ENCODE measurements around the gene OR8B3. TPM values are rescaled to one million over a fixed set of nuclear protein-coding genes. Genes with fewer than 3 reads are reported as not detected.

Gene OR8B3, protein sequence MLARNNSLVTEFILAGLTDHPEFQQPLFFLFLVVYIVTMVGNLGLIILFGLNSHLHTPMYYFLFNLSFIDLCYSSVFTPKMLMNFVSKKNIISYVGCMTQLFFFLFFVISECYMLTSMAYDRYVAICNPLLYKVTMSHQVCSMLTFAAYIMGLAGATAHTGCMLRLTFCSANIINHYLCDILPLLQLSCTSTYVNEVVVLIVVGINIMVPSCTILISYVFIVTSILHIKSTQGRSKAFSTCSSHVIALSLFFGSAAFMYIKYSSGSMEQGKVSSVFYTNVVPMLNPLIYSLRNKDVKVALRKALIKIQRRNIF
- not detected for polyA plus RNA-seq
- long read RNA-seq, donor 1: 0 reads
- long read RNA-seq, donor 2: 0 reads
- long read RNA-seq, donor 3: 0 reads
- long read RNA-seq, donor 4: 0 reads
- long read RNA-seq, donor 5: 0 reads
- long read RNA-seq, donor 6: 0 reads
- long read RNA-seq, donor 7: 0 reads
- long read RNA-seq, donor 8: 0 reads
- long read RNA-seq, donor 9: 0 reads
- long read RNA-seq, donor 10: 0 reads
- long read RNA-seq, donor 11: 0 reads

DNA sequence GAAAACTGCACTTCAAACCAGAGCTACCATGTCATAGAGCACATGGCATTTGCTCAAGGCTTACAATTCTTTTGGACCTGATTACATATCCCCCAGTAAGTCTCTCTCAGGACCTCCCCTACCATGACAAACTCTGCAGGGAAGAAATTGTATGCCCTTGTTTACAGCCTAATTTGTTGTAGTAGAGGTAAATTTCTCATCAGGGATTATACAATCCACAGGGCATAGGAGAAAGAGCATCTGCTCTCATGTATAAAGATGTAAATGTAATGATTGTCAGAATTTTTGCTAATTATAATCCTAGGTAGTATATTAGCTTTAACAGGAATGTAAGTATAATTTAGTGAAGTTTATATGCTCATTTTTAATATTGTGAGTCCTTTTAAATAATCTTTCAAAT lies at the start of gene OR8B3:
Gene OR8B3 (minus strand): TSS at position 101 of the 400 bp plus-strand sequence. CDS start 1,673 bp downstream, outside the sequence.
- no peaks in the 10 kb centered on the region for H3K4me1 ChIP-seq (ENCODE audit: control insufficient read depth, insufficient read depth, low read length)
- H3K36me3 ChIP-seq (ENCODE audit: control insufficient read depth, insufficient read depth, low read length): no peaks in the 10 kb centered on the region
- H3K9me3 ChIP-seq (ENCODE audit: control insufficient read depth, low read depth, low read length): peaks cover 4% of the 10 kb centered on the region
- no peaks in the 10 kb centered on the region for H3K27me3 ChIP-seq (ENCODE audit: control insufficient read depth, insufficient read depth, low read length)
- H3K27ac ChIP-seq (ENCODE audit: low read length): no peak within 1 kb of the TSS
- DNase-seq: no peak
- no peak within 1 kb of the TSS for H3K4me3 ChIP-seq (ENCODE audit: low read length)

DNA sequence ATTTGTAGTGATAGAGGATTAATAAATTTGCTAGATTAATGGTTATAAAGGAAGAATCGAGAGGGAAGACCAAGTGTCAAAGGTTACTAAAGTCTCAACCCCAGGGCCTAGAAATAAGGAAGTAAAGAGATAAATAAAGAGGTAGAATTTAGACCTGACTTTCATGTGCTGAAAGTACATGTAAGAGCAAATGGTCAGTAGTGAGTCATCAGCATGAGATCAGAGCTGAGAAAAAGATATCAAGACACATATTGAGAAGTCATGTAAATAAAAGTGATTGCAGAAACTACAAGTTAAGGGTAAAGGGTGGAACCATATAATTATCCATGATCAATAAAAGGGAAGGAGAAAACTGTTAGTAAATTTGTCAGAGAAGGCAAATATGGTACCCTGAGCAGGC lies 48.1 kb upstream of the OR8B3 start:
- Histone ChIP-seq H3K9me3 (ENCODE audit: control insufficient read depth, low read depth, low read length) (no peaks in the 10 kb centered on the region), H3K27me3 (ENCODE audit: control insufficient read depth, insufficient read depth, low read length) (no peaks in the 10 kb centered on the region), H3K36me3 (ENCODE audit: control insufficient read depth, insufficient read depth, low read length) (no peaks in the 10 kb centered on the region), H3K27ac (ENCODE audit: low read length) (no peak overlapping the region), H3K4me3 (ENCODE audit: low read length) (no peak overlapping the region), H3K4me1 (ENCODE audit: control insufficient read depth, insufficient read depth, low read length) (no peaks in the 10 kb centered on the region)
- no peak for DNase-seq
- 80% methylated on average over 1 of the region's 1 CpG for WGBS (ENCODE audit: insufficient coverage, low lambda C conversion rate)

DNA sequence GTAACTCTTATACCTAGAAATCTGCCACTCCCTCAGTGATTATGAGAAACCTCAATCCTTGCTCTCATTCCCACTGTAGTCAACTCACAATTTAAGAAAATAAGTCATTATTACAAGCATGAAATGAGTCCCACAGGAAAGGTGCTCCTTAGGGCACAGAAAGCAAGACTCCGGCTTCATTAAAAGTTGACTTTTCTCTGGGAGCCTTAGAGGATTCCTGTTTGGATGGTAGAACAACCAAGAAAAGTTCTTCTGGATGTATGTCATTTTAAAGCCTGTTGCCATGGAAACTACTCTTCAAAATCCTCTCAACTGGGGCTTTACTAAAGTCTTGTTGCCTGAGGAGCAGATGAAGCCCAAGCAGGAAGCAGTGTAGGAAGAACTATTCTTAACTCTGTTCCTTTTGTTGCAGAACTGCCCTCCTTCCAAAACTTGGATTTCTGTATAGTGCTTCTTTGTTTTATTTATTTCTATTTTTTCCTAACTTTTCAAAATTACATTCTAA lies 46.9 kb upstream of the OR8B3 start, which contains the start of gene OR8B8:
Gene OR8B8 (minus strand): TSS at position 51 of the 505 bp plus-strand sequence. CDS start 4,611 bp downstream, outside the sequence.
- Histone ChIP-seq H3K36me3 (ENCODE audit: control insufficient read depth, insufficient read depth, low read length) (no peaks in the 10 kb centered on the region), H3K4me1 (ENCODE audit: control insufficient read depth, insufficient read depth, low read length) (no peaks in the 10 kb centered on the region), H3K9me3 (ENCODE audit: control insufficient read depth, low read depth, low read length) (no peaks in the 10 kb centered on the region), H3K27ac (ENCODE audit: low read length) (no peak within 1 kb of the TSS), H3K27me3 (ENCODE audit: control insufficient read depth, insufficient read depth, low read length) (no peaks in the 10 kb centered on the region), H3K4me3 (ENCODE audit: low read length) (no peak within 1 kb of the TSS)
- WGBS (ENCODE audit: insufficient coverage, low lambda C conversion rate): no CpG with 5 or more reads among the region's 1 CpG
- DNase-seq: no peak

DNA sequence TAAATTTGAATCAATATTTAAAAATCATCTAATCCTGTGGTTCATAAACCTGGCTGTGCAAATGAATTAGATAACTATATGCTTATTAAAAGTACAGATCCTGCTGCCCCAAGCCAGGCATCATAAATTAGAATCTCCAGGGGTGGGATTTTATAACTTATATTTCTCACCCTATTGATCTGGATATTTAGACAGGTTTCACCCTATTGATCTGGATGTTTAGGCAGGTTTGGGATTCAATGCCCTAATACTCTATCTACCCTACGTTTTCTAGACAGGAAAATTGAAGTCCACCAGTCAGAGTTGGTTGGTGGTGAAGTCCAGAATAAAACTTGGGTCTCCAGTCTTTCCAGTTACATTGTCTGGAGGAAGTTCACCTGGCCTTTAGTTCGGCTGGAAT lies 44.0 kb upstream of the OR8B3 start:
- WGBS (ENCODE audit: insufficient coverage, low lambda C conversion rate): no CpG with 5 or more reads among the region's 2 CpGs
- H3K9me3 ChIP-seq (ENCODE audit: control insufficient read depth, low read depth, low read length): no peaks in the 10 kb centered on the region
- H3K4me3 ChIP-seq (ENCODE audit: low read length): no peak overlapping the region
- H3K4me1 ChIP-seq (ENCODE audit: control insufficient read depth, insufficient read depth, low read length): no peaks in the 10 kb centered on the region
- no peak overlapping the region for H3K27ac ChIP-seq (ENCODE audit: low read length)
- DNase-seq: no peak
- no peaks in the 10 kb centered on the region for H3K36me3 ChIP-seq (ENCODE audit: control insufficient read depth, insufficient read depth, low read length)
- no peaks in the 10 kb centered on the region for H3K27me3 ChIP-seq (ENCODE audit: control insufficient read depth, insufficient read depth, low read length)

DNA sequence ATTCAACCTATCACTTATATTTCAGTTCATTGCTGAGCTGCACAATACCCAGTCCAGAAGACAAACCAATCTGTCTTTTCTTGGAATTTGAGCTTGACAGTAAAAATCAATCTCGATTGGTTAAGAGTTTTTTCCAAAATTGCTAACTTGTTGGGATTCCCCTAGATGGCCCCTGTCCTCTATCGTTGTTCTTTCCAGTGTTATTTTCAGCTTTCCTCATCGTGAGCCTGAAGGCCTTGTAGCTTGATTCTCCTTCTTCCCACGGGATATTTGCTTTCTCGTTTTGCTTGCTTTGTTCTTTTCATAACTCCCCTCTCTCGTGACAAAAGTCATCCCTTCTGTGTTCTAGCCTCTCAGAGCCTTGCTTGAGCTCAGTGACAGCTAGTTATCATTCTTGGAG lies 43.6 kb upstream of the OR8B3 start:
- DNase-seq: no peak
- H3K9me3 ChIP-seq (ENCODE audit: control insufficient read depth, low read depth, low read length): peaks cover 2% of the 10 kb centered on the region
- H3K4me1 ChIP-seq (ENCODE audit: control insufficient read depth, insufficient read depth, low read length): no peaks in the 10 kb centered on the region
- 21% methylated on average over 2 of the region's 6 CpGs for WGBS (ENCODE audit: insufficient coverage, low lambda C conversion rate)
- H3K36me3 ChIP-seq (ENCODE audit: control insufficient read depth, insufficient read depth, low read length): no peaks in the 10 kb centered on the region
- no peaks in the 10 kb centered on the region for H3K27me3 ChIP-seq (ENCODE audit: control insufficient read depth, insufficient read depth, low read length)
- H3K4me3 ChIP-seq (ENCODE audit: low read length): no peak overlapping the region
- no peak overlapping the region for H3K27ac ChIP-seq (ENCODE audit: low read length)

DNA sequence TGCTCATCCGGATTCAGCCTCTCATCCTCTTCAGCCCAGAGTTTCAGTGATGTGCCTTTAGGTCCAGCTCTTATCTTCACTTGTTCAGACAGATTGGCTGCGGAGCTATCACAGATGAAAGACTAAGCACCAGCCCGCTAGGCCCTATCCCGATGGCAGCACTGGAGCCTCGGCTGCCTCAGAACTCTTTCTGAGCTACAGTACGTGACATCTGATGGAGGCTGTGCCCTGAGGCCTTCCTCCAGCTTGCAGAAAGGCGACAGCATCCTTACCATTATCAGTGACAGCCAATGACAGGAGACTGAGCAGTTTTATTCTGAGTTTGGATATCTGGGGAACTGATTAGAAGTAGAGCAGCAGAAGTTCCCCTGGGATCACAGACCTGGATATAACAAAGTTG lies 42.7 kb upstream of the OR8B3 start:
- peaks cover 3% of the 10 kb centered on the region for H3K9me3 ChIP-seq (ENCODE audit: control insufficient read depth, low read depth, low read length)
- DNase-seq: no peak
- no peak overlapping the region for H3K4me3 ChIP-seq (ENCODE audit: low read length)
- no peak overlapping the region for H3K27ac ChIP-seq (ENCODE audit: low read length)
- no peaks in the 10 kb centered on the region for H3K27me3 ChIP-seq (ENCODE audit: control insufficient read depth, insufficient read depth, low read length)
- H3K4me1 ChIP-seq (ENCODE audit: control insufficient read depth, insufficient read depth, low read length): no peaks in the 10 kb centered on the region
- H3K36me3 ChIP-seq (ENCODE audit: control insufficient read depth, insufficient read depth, low read length): no peaks in the 10 kb centered on the region
- no CpG with 5 or more reads among the region's 7 CpGs for WGBS (ENCODE audit: insufficient coverage, low lambda C conversion rate)

DNA sequence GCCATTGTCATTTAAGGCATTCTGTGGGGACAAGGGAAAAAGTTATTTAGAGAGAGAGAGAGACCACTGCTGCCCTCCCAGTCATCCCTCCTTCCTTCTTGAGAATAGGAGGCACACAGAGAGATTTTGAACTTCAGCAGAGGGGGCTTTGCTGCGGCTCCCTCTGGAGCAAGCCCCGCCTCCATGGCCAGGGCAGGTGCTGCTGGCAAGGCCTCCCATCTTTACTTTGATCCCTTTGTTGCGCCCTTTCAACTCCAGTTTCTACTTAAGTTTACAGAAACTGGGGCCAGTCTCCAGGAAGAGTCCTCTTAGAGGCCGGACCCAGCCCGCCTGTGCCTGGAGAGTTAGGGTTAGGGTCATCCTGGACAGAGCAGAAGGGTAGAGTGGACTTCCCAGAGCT lies 42.3 kb upstream of the OR8B3 start:
- DNase-seq: no peak
- no CpG with 5 or more reads among the region's 5 CpGs for WGBS (ENCODE audit: insufficient coverage, low lambda C conversion rate)
- Histone ChIP-seq H3K27ac (ENCODE audit: low read length) (no peak overlapping the region), H3K36me3 (ENCODE audit: control insufficient read depth, insufficient read depth, low read length) (no peaks in the 10 kb centered on the region), H3K4me3 (ENCODE audit: low read length) (no peak overlapping the region), H3K4me1 (ENCODE audit: control insufficient read depth, insufficient read depth, low read length) (no peaks in the 10 kb centered on the region), H3K27me3 (ENCODE audit: control insufficient read depth, insufficient read depth, low read length) (no peaks in the 10 kb centered on the region), H3K9me3 (ENCODE audit: control insufficient read depth, low read depth, low read length) (peaks cover 3% of the 10 kb centered on the region)

DNA sequence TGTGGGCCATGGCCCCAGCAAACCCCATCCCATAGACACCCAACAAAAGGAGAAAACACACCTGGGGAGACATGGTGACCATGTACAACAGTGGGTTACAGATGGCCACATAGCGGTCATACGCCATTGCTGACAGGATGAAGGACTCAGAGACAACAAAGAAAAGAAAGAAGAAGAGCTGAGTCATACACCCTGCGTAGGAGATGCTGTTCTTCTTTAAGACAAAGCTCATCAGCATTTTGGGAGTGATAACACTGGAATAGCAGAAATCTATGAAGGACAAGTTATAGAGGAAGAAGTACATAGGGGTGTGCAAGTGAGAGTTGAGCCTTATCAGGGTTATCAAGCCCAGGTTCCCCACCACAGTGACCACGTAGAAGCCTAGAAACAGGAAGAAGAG lies 41.8 kb upstream of the OR8B3 start:
- Histone ChIP-seq H3K27me3 (ENCODE audit: control insufficient read depth, insufficient read depth, low read length) (no peaks in the 10 kb centered on the region), H3K9me3 (ENCODE audit: control insufficient read depth, low read depth, low read length) (peaks cover 3% of the 10 kb centered on the region), H3K27ac (ENCODE audit: low read length) (no peak overlapping the region), H3K4me1 (ENCODE audit: control insufficient read depth, insufficient read depth, low read length) (no peaks in the 10 kb centered on the region), H3K4me3 (ENCODE audit: low read length) (no peak overlapping the region), H3K36me3 (ENCODE audit: control insufficient read depth, insufficient read depth, low read length) (no peaks in the 10 kb centered on the region)
- no peak for DNase-seq
- WGBS (ENCODE audit: insufficient coverage, low lambda C conversion rate): 71% methylated on average over 1 of the region's 4 CpGs

DNA sequence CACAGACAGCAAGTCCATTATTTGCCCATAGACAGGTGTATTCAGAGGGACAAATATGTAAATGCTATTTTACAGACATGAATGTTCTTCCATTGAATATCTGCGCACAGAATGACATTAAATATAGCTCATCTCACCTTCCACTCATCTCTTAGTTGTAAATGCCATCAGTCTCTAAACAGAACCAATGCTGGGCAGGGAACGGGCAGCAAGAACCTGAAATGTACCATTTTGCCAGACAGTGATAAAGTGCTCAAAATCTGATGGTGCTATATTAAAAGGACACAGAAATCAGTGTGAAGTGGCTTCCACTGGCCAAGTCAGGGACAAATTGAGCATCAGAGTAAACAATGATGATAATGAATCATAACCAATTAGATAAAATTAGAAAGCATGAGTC lies 35.9 kb upstream of the OR8B3 start:
- no CpG with 5 or more reads among the region's 2 CpGs for WGBS (ENCODE audit: insufficient coverage, low lambda C conversion rate)
- no peaks in the 10 kb centered on the region for H3K4me1 ChIP-seq (ENCODE audit: control insufficient read depth, insufficient read depth, low read length)
- no peak overlapping the region for H3K4me3 ChIP-seq (ENCODE audit: low read length)
- H3K9me3 ChIP-seq (ENCODE audit: control insufficient read depth, low read depth, low read length): peaks cover 3% of the 10 kb centered on the region
- H3K27ac ChIP-seq (ENCODE audit: low read length): no peak overlapping the region
- H3K27me3 ChIP-seq (ENCODE audit: control insufficient read depth, insufficient read depth, low read length): no peaks in the 10 kb centered on the region
- H3K36me3 ChIP-seq (ENCODE audit: control insufficient read depth, insufficient read depth, low read length): no peaks in the 10 kb centered on the region
- no peak for DNase-seq

DNA sequence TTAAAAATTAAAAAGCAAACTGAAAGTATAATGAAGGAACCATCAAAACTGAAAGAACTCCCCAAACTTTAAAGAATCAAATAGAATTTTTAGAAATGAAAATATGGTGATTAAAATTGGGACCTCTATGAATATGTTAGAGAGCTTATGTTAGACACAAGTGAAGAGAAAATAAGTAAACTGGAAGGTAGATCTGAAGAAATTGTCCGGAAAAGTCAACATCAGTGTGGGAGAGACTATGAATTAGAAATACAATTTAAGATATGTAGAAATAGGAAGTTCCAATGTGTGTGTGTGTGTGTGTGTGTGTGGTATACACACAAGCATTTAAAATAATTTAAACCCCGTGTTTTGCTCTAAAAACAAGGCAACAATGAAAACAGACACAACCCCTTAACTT lies 30.8 kb upstream of the OR8B3 start:
- WGBS (ENCODE audit: insufficient coverage, low lambda C conversion rate): 90% methylated on average over 2 of the region's 2 CpGs
- H3K9me3 ChIP-seq (ENCODE audit: control insufficient read depth, low read depth, low read length): no peaks in the 10 kb centered on the region
- no peaks in the 10 kb centered on the region for H3K4me1 ChIP-seq (ENCODE audit: control insufficient read depth, insufficient read depth, low read length)
- no peaks in the 10 kb centered on the region for H3K27me3 ChIP-seq (ENCODE audit: control insufficient read depth, insufficient read depth, low read length)
- H3K27ac ChIP-seq (ENCODE audit: low read length): no peak overlapping the region
- no peak for DNase-seq
- H3K4me3 ChIP-seq (ENCODE audit: low read length): no peak overlapping the region
- no peaks in the 10 kb centered on the region for H3K36me3 ChIP-seq (ENCODE audit: control insufficient read depth, insufficient read depth, low read length)
